AG08396 (cell line): ENCODE measurements around the gene RNF10.
"Not testable (repeated sequence)": the region's sequence is repeated elsewhere in the genome, so short reads cannot be mapped to it uniquely, and the experiment has no call there.

Source experiments
- DNase-seq: peaks from one replicate; pipeline ENCODE4 v3.0.0; 2012; ENCODE audit warnings: low spot score, mixed read lengths

Gene RNF10

DNA sequence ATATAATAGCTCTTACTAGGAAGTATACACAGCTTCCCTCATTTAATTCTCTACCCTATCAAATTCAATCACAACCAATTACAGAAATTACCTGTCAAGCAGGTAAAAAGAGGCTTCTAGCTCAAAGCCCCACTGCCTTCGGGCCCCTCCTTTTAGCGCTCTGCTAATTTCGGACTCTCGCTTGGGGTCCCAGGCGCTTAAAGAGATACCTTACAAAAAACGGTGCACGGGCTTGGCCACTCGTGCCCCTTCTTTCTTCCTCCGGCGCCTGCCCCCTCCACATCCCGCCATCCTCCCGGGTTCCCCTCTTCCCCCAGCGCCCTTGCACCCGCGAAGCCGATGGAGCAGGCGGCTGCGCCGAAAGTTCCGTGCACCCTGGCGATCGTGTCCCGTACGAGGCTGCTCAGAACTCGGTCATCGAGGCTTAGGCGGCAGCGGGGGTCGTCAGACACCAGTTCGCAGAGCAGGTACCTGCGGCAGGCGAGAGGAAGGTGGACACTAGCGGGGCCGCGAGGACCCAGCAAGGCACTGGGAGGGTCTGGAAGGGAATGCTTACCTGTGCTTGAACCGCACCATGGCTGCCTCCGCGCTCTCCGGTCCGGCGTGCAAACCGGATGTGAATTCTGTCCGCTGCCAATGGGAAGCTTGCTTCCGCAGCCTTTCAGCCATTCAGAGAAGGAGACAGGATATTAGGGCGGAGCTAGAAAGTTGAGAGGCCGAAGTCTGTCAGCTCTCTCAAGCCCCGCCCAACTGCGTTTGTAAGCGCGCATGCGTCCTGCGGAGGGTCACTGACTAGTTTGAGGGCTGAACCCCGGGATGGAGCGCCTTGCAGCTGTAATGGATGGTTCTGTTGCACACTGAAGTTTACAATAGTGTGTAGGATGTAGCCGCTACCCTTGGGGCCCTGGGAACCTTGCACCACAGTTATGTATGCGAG is 46.9 kb downstream of the RNF10 start, which contains the start of gene POP5:
POP5 (minus strand) TSS at position 616 of the 937 bp plus-strand sequence; CDS start at position 576, 40 bp downstream.
- DNase-seq = peak; percentile 95

DNA sequence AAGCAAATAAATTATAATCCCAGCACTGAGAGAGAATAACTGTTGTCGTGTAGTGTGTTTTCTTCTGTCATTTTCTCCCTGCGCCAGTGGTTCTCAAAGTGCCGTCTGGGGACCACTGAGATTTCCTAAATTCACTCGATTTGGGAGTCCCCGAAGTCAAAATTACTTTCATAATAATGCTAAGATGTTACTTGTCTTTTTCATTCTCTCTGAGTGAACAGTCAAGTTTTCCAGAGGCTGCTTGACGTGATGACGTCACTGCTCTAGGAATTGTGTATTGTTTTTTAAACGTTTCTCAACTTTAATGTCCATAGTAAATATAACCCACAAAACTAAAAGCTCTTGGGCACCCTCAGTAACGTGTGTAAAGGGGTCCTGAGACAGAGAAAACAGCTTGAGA is 47.8 kb downstream of the RNF10 start:
- no peak for DNase-seq

DNA sequence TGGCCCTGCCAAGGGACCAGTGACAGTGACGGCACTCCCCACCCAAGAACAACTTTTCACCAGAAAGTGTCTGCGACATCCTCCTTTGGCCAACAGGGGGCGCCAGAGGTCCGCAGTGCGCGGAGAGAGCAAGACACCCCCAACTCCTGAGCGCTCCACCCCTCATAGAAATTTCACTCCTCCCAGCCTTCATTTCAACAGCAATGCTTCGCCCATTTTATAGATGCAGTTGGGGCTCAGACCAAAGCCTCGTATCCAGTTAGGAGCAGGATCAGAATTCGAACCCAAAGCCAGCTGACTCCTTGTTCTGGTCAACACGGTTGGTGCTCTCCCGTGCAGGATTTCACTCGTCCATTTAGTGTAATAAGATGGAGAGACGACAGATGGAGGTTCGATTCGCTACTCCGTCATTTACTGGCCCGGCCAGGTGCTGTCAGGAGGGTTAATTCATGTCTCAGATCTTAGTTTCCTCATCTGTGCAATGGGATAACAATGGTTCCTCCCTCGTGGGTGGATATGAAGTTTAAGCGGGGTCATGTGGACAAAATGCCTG is 49.4 kb downstream of the RNF10 start:
- DNase-seq = peak; percentile 82

DNA sequence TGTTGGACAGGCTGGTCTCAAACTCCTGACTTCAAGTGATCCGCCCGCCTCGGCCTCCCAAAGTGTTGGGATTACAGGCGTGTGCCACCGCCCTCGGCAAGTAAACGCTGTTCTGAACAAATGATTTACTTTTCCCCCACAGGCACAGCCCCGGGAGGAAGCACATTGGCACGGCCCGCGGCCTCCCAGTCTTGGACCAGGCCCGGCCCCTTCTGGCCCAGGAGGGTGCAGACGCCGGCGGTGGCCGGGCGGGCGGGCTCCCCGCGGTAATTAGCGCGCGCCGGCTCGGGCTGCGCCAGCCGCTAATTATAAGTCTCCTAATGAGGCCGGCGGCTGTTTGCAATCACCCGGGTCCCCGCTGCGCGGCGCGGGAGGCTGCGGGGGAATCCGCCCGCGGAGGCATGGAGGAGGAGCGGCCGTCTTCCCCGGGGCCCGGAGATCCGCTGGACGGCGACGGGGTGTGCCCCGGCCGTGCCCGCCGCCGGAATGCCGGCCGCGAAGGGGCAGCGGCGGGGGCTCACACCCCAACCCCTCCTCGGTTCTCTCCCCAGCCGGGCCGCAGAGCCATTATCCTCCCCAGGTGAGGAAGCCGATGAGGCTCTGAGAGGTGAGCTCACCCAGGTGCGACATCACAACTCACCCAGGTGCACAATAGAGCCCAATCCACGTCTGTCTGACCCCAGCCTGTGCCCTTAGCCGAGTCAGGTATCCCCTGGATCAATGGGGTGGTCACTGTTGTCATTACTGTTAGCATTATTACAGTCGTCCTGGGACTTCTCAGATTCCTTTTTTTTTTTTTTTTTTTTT is 50.4 kb downstream of the RNF10 start:
- DNase-seq = peak; percentile 55

DNA sequence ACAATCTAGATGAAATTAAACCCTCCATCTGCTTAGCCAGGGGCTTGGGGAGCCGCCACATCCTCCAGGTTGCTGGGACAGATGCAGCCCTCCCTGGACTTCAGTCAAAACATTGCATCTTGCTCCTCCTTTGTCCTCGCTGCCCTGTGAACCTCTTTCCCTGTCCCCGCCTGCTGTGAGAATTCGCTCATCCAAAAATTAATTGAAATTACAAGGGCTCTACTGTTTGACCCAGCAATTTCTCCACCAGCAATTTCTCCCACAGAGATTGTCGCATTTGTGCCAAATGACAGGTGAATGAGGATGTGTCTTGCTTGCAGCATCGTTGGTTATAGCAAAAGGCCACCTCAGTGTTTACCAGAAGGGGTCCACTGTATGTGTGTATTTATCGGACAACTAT is 52.0 kb downstream of the RNF10 start:
- no peak for DNase-seq

DNA sequence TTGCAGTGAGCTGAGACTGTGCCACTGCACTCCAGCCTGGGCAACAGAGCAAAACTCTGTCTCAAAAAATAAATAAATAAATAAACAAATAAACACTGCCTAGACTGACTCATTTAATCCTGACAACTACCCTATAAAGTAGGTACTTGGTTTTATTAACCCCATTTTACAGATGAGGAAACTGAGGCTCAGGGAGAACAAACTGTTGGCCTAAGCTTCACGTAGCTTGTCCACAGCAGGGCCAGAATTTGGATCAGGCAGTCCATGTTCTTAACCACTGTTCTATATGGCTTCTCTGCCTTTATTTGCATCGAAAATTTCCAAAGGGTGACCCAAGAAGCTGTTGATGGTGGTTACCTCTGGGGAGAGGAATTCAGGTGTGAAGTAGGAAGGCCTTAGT is 52.7 kb downstream of the RNF10 start:
- DNase-seq = no peak

DNA sequence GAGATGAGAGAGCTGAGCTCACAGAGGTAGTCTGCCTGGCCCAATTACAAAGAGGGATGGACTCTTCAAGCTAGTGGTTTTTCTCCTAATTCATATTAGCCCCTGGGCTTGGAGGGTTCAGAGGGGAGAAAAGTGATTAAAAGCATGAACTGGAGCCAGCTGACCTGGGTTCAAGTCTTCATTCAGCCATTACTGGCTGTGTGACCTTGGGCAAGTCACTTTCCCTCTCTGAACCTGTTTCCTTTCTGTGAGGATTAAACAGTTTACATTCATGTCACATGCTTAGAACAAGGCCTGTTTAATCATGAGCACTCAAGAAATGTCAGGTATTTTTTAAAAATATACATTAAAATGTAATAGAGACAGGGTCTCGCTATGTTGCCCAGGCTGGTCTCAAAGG is 54.2 kb downstream of the RNF10 start:
- DNase-seq = no peak

DNA sequence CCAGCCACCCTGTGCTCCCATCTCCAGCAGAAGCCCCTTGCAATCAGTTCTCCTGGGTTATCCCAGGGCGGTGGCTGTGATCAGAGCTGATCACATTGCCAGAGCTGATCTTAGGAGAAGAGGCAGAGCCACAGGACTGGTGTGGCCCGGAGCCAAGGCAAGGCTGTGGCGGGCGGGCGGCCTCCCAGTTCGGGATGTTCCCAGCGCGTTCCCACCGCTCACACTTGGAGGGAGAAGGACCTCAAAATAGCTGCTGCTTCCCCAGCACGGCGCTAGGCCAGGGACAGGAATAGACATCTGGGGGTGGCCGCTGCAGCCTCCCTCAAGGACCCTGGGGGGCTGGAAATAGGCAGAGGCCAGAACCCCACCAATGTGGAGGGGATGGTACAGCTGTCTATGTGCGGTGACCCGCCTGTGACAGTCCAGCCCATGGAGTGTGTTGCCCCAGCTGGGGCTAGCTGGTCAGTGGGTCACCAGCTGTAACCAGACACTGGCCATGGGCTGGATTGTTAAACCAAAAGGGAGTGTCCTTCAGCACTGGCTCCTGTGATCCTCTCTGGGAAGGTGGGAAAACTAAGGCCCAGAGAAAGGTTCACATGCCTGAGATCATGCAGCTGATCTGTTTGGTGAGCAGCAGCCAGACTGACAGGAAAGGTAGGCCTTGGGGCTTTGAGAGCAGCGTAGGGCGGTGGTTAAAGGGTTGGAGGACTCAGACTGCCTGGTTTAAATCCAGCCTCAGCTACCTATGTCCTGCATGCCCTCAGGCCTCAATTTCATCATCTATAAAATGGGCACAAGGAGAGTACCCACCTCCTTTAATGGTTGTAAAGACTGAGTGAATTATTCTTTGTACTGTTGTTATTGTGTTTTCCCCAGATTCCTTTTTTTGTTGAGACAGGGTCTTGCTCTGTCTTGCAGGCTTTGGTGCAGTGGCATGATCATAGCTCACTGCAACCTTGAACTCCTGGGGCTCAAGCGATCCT is 55.1 kb downstream of the RNF10 start:
- DNase-seq = no peak

DNA sequence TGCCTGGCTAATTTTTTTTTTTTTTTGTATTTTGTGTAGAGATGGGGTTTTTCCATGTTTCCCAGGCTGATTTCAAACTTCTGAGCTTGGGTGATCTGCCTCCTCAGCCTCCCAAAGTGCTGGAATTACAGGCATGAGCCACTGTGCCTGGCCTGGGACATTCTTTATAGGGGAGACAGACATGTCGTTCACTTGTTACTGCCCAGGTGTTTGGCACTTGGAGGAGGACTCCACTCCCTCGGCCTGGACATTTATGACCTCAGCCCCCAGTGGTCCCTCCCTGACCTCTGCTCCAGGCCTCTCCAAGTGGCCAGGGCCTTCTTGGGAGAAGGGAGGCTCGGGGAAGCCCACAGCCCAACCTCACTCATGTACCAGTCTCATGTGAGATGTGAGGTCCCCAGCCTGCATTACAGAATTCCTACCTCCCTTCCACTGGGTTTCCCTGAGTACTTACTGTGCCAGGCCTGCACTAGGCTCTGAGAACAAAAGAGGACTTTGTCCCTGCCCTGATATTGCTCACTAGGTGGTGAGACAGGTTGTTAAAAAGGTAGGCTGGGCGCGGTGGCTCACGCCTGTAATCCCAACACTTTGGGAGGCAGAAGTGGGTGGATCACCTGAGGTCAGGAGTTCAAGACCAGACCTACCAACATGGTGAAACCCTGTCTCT is 56.7 kb downstream of the RNF10 start:
- no peak for DNase-seq

DNA sequence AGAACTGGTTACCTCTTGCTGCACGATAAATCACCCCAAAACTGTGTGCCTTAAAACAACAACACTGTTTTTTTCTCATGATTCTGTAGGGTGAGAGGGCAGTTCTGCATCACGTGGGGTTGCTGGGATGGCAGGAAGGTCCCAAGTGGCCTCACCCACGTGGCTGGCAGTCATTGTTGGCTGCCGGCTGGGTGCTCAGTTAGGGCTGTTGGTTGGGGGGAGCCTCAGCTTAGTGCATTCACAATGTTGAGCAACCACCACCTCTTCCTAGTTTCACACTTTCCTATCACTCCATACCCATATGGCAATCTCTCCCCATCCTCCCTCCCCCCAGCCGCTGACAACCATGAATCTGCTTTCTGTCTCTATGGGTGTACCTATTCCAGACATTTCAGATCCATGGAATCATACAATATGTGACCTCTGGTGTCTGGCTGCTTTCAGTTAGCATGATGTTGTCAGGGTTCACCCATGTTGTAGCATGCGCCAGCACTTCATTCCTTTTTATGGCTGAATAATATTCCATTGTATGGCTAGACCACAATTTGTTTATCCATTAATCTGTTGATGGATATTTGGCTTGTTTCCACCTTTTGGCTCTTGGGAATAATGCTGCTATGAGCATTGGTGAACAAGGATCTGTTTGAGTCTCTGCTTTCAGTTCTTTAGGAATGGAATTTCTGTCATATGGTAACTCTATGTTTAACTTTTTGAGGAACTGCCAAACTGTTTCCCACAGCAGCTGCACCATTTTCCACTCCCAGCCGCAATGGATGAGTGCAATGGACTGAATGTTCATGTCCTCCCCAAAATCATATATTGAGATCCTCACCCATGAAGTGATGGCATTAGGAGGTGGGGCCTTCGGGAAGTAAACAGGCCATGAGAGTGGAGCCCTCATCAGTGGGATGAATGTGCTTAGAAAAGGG is 58.2 kb downstream of the RNF10 start:
- DNase-seq = no peak

DNA sequence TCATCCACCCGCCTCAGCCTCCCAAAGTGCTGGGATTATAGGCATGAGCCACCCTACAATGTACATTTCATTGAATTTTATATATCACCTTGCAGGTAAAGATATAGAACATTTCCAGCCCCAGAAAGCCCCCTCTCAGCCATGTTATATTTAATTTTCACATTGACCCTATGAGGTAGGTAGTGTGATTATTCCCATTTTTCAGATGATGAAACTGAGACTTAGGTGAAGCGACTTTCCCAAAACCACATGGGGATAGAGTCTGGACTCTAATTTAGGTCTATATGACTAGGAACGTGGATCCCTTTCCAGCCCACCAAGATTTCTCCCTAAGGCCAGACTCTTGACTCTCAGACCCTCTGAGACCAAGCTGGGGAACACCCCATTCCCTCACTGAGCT is 62.7 kb downstream of the RNF10 start:
- DNase-seq = no peak

DNA sequence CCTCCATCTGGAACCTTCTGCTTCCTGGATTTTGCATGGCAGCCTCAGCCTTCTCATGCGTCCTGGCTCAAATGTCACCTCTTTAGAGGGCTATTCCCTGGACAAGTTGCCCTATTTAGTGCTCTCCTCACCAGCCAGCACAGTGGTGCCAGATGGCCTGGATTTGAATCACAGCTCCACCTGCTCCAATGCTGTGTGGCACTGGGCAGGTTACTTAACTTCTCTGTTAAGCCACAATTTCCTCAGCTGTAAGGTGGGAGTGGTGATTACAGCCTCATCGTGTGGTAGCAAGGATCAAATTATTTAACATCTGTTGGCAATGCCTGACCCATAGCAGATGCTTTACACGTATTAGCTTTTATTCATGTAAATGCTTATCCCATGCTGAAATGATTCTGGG is 63.7 kb downstream of the RNF10 start:
- DNase-seq = no peak

DNA sequence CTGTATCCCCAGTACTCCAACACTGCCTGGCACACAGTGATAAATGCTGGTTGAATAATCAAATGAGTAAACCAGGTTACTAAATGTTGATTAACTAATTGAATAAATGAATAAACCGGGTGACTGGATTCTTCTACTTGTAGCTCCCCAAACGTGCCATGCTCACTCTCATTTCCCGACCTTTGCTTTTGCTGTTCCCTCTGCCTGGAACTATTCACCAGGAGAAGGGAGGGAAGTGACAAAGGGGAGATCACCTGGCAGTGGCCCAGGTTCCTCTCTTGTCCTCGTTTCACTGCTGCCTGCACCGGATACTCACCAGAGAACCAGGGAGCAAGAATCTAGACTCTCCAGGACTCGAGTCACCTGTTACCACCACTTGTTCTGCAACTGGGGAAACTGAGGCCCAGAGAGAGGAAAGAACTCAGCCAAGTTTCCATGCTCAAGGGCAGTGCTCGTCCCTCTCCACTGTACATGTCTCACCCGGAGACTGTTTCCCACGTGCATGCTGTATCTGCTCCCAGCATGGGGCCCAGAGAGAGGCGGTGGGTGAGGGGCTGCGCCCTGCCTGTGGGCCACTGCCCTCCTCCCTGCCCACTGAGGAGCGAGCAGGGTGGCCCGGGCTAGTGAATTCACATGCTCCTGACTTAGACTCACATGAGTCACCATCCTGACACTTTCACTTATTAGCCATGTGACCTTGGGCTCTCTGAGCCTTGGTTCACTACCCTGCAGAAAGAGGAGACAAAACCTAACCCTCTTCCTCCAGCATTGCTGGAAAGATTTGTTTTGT is 64.7 kb downstream of the RNF10 start:
- DNase-seq = peak; percentile 63

DNA sequence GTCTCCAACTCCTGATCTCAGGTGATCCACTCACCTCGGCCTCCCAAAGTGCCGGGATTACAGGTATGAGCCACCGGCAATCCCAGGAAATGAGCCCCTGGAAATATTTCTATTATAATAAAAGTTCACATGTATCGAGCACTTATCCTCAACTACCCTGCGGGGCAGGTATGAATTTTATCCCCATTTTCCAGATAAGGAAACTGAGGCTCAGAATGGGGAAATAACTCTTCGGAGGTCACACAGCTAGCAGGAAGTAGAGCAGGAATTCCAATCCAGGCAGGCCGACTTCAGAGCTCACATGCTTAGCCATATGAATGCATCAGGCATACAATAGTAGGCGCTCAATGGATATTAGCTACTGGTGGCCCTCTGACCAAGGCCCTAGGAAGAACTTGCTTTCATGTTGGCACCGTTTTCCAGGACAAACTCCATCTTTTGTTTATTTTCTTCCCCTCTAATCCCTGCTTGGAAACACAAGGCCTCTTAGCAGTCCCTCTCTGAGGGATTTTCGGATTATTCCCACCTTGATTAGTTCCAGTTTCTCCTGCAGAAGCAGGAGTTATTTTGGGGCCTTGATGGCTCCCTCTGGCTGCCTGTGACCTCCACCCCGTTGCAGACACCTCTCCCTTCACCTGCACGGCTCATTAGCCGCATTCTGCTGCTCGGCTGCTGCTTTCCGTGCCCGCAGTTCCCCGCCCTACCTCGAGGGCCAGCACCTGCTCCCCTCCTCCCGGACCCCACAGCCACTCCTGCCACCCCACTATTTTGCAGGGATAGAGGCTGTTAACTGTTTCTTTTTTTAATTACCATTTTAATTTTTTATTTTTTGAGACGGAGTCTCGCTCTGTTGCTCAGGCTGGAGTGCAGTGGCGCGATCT is 65.8 kb downstream of the RNF10 start:
- DNase-seq = no peak

DNA sequence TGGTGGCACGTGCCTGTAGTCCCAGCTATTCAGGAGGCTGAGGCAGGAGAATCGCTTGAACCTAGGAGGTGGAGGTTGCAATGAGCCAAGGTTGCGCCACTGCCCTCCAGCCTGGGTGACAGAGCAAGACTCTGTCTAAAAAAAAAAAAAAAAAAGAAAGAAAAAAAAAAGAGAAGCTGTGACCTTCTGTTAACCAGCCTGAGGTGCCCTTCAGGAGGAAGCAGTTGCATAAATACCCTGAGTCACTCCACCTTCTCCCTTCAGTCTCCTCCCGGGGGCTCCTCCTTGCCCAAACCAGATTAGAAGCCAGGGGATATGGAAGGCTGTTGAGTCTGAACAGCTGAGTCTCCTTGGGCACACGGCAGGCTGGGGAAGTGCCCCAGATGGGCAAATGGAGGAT is 68.3 kb downstream of the RNF10 start:
- not testable (repeated sequence) for DNase-seq

DNA sequence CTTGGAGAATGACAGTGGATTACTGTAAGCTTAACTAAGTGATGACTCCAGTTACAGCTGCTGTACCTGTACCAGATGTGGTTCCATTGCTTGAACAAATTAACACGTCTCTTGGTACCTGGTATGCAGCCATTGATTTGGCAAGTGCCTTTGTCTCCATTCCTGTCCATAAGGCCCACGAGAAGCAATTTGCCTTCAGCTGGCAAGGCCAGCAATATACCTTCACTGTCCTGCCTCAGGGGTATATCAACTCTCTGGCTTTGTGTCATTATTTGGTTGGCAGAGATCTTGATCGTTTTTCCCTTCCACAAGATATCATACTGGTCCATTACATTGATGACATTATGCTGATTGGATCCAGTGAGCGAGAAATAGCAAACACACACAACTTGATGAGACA is 76.4 kb downstream of the RNF10 start:
- no peak for DNase-seq

DNA sequence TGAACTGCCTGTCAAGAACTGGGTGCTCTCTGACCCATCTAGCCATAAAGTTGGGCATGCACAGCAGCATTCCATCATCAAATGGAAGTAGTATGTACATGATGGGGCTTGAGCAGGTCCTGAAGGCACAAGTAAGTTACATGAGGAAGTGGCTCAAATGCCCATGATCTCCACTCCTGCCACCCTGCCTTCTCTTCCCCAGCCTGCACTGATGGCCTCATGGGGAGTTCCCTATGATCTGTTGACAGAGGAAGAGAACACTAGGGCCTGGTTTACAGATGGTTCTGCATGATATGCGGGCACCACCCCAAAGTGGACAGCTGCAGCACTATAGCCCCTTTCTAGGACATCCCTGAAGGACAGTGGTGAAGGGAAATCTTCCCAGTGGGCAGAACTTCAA is 77.4 kb downstream of the RNF10 start:
- not testable (repeated sequence) for DNase-seq

DNA sequence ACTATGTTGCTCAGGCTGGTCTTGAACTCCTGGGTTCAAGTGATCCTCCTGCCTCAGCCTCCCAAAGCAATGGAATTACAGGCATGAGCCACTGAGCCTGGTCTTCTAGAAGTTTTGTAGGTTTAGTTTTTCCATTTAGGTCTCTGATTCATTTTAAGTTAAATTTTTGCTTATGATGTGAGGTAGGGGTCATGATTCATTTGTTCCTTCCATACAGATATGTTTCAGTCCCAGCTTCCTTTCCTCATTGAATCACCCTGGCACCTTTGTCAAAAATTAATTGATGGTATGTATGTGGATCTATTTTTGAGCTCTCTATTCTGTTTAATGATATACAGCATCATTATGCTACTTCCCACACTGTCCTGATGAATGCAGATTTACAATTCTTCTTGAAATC is 80.7 kb downstream of the RNF10 start:
- DNase-seq = no peak
